Measurements from ENCODE around the gene BTBD9. TPM values are rescaled to one million over a fixed set of nuclear protein-coding genes. Genes with fewer than 3 reads are reported as not detected.

The BTBD9 gene
- total and polyA plus RNA-seq, 10 donors: 1.2 to 43.1 (median 27.8) TPM

DNA sequence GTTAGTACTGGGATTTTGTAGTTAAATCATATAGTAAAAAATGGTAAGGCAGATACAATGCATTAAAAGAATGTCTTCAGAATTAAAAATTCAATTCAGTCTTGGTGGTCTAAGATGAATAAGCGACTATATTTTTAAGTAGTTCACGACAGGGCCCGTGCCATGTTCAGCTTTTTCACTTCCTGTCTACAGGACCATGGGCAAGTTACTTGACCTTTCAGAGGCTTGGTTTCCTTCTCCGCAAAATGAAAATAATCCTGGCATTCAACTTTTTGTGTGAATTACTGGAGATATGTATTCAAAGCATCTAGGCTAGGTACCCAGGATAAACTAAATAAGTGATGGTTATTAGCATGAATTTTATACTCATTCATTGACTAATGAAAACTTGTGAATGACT lies 216.0 kb downstream of the BTBD9 start:
- TF ChIP-seq POLR2AphosphoS5 (IDR thresholded peaks at IDR 0.05) (no peak), POLR2A (IDR thresholded peaks at IDR 0.05) (no peak)
- TF ChIP-seq, protein P1, sequence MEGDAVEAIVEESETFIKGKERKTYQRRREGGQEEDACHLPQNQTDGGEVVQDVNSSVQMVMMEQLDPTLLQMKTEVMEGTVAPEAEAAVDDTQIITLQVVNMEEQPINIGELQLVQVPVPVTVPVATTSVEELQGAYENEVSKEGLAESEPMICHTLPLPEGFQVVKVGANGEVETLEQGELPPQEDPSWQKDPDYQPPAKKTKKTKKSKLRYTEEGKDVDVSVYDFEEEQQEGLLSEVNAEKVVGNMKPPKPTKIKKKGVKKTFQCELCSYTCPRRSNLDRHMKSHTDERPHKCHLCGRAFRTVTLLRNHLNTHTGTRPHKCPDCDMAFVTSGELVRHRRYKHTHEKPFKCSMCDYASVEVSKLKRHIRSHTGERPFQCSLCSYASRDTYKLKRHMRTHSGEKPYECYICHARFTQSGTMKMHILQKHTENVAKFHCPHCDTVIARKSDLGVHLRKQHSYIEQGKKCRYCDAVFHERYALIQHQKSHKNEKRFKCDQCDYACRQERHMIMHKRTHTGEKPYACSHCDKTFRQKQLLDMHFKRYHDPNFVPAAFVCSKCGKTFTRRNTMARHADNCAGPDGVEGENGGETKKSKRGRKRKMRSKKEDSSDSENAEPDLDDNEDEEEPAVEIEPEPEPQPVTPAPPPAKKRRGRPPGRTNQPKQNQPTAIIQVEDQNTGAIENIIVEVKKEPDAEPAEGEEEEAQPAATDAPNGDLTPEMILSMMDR (IDR thresholded peaks at IDR 0.05 in 8 of 11, conservative IDR thresholded peaks at IDR 0.05 in 3 of 11): no peak
- 40 to 78% (median 64%) methylated on average over 4 of the region's 4 CpGs for WGBS, 5 donors
- H3K27me3 ChIP-seq (replicated peaks in 1 of 7): no peaks in the 10 kb centered on the region
- H3K27ac ChIP-seq: no peak overlapping the region
- peaks cover 0 to 19% (median 0%) of the 10 kb centered on the region in 6 donors for H3K4me1 ChIP-seq
- H3K36me3 ChIP-seq: no peaks in the 10 kb centered on the region
- no peak overlapping the region for H3K4me3 ChIP-seq
- DNase-seq: no peak
- intact Hi-C loops (cut with DNase I; ENCODE audit: low total_unique reads): no loop called here
- no peaks in the 10 kb centered on the region for H3K9me3 ChIP-seq

DNA sequence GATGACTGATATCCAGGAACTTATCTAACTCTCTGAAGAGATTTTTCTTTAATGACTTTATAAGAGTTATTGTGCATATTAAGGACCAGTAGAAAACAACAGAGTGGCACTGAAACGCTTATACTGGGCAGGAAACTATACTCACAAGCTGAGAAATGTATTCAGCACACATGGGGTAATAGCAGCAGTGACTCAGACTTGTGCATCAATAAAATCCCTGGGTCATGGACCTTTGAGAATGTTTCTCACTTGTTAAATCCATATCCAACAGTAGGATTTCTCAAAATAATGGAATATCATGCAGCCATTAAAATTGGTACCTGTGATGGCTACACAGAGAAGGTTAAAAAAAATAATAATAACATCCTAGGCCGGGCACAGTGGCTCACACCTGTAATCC lies 219.5 kb downstream of the BTBD9 start:
- Histone ChIP-seq H3K27ac (no peak overlapping the region), H3K4me3 (no peak overlapping the region), H3K4me1 (peaks cover 0 to 5% (median 0%) of the 10 kb centered on the region in 6 donors), H3K9me3 (no peaks in the 10 kb centered on the region), H3K27me3 (replicated peaks in 1 of 7) (no peaks in the 10 kb centered on the region), H3K36me3 (no peaks in the 10 kb centered on the region)
- TF ChIP-seq, protein P1 (IDR thresholded peaks at IDR 0.05 in 8 of 11, conservative IDR thresholded peaks at IDR 0.05 in 3 of 11): no peak
- TF ChIP-seq POLR2AphosphoS5 (IDR thresholded peaks at IDR 0.05) (no peak), POLR2A (IDR thresholded peaks at IDR 0.05) (no peak)
- DNase-seq: no peak
- intact Hi-C loops (cut with DNase I; ENCODE audit: low total_unique reads): no loop called here
- 88 to 94% (median 92%) methylated on average over 2 of the region's 2 CpGs for WGBS, 5 donors

DNA sequence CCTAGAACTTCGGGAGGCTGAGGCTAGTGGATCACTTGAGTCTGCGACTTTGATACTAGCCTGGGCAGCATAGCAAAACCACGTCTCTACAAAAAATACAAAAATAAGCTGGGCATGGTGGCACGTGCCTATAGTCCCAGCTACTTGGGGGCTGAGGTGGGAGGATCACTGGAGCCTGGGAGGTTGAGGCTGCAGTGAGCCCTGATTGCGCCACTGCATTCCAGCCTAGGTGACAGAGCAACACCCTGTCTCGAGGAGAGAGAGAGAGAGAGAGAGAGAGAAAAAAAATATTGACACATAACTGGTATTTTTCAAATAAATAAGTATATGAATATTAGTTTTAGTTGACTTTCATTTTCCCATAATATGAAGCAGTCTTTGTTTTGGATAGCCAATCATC lies 222.2 kb downstream of the BTBD9 start:
- TF ChIP-seq, protein P1 (IDR thresholded peaks at IDR 0.05 in 8 of 11, conservative IDR thresholded peaks at IDR 0.05 in 3 of 11): no peak
- TF ChIP-seq POLR2AphosphoS5 (IDR thresholded peaks at IDR 0.05) (no peak), POLR2A (IDR thresholded peaks at IDR 0.05) (no peak)
- 90 to 98% (median 92%) methylated on average over 6 of the region's 6 CpGs for WGBS, 5 donors
- intact Hi-C loops (cut with DNase I; ENCODE audit: low total_unique reads): no loop called here
- Histone ChIP-seq H3K27me3 (replicated peaks in 1 of 7) (no peaks in the 10 kb centered on the region), H3K36me3 (no peaks in the 10 kb centered on the region), H3K27ac (no peak overlapping the region), H3K4me3 (no peak overlapping the region), H3K4me1 (no peaks in the 10 kb centered on the region), H3K9me3 (no peaks in the 10 kb centered on the region)
- DNase-seq: no peak

DNA sequence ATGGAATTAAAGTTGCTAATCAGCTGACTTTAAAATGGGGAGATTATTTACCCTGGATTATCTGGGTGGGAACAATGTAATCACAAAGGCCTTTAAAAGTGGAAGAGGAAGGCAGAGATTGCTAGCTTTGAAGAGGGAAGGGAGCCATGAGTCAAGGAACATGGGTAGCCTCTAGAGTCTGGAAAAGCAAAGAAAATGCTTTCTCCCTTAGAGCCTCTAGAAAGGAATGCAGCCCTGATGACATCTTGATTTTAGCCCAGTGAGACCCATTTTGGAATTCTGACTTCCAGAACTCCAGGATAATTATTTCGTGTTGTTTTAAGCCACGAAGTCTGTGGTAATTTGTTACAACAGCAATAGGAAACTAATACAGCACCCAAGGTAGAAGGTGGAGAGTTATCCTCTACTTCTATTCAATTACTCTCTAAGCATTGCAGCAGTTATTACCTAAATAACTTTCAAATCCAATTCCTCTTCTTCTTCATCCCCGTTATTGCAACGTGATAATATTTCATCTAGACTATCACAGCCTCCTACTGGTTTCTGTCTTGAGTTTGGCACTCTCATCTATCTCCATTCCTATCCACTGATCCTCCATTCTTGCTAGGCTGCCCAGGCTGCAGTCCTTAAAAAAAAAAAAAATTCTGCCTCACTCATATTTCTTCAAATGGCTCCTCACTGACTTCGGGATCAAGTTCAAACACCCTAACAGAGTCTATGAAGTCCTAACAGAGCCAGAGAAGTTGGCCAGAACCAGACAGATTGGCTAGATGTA lies 224.3 kb downstream of the BTBD9 start:
- WGBS, 5 donors: 87 to 95% (median 90%) methylated on average over 5 of the region's 5 CpGs

More for the DNA sequence above, 224.3 kb downstream of the BTBD9 start:
- Histone ChIP-seq H3K36me3 (no peaks in the 10 kb centered on the region), H3K4me1 (no peaks in the 10 kb centered on the region), H3K4me3 (no peak overlapping the region), H3K9me3 (no peaks in the 10 kb centered on the region), H3K27ac (no peak overlapping the region), H3K27me3 (replicated peaks in 1 of 7) (no peaks in the 10 kb centered on the region)
- TF ChIP-seq, protein P1 (IDR thresholded peaks at IDR 0.05 in 8 of 11, conservative IDR thresholded peaks at IDR 0.05 in 3 of 11): no peak
- no peak for TF ChIP-seq POLR2A (IDR thresholded peaks at IDR 0.05)
- no peak for TF ChIP-seq POLR2AphosphoS5 (IDR thresholded peaks at IDR 0.05)
- DNase-seq: no peak
- intact Hi-C loops (cut with DNase I; ENCODE audit: low total_unique reads): no loop called here
